PC-3 (cell line): ENCODE measurements around the gene PRMT9. TPM values are rescaled to one million over a fixed set of nuclear protein-coding genes. Genes with fewer than 3 reads are reported as not detected.
A peak's percentile ranks its signal among the peaks of the same experiment; 100 is the strongest.

ENCODE experiments used
- ATAC-seq: fragments of 200-7000 bp; cut with Tn5 transposase; 2 replicates; pipeline ENCODE4 v1.9.1; 2020; ENCODE audit warnings: mild to moderate bottlenecking, moderate library complexity
- BruUV-seq: library from RNA; stranded (reverse); fragments of 400-500 nt; replicated peaks from 2 replicates; lab custom pipeline; 2021; lab: Mats Ljungman, UMichigan
- CTCF ChIA-PET: fragments of 300-600 bp; sonication (Branson Sonifier 250); formaldehyde crosslinking; loops from one replicate; lab custom pipeline; 2022; ENCODE audit warnings: antibody characterized with exemption; lab: Charles Lee
- POLR2A ChIA-PET: fragments of 300-600 bp; sonication (Branson Sonifier 250); formaldehyde crosslinking; loops from one replicate; lab custom pipeline; 2022; ENCODE audit warnings: antibody characterized with exemption; ENCODE audit not compliant: unreplicated experiment; lab: Charles Lee
- DNase-seq: peaks from one replicate; pipeline ENCODE4 v3.0.0-alpha.2; 2015
- H2AFZ ChIP-seq: fragments of 300-600 bp; sonication (generic); 2 replicates; pipeline ENCODE4 v1.6.0; 2016; ENCODE audit warnings: antibody characterized with exemption, low read length
- H3F3A ChIP-seq: fragments of 300-600 bp; sonication (generic); one replicate; pipeline ENCODE4 v1.6.0; 2017; ENCODE audit warnings: antibody characterized with exemption, low read length, control low read depth, mild to moderate bottlenecking; ENCODE audit not compliant: unreplicated experiment
- H3K27ac ChIP-seq: fragments of 300-600 bp; sonication (generic); 2 replicates; pipeline ENCODE4 v1.5.1; 2016; ENCODE audit warnings: mild to moderate bottlenecking, low read length
- H3K27me3 ChIP-seq: fragments of 300-600 bp; sonication (generic); 2 replicates; pipeline ENCODE4 v1.6.1; 2016; ENCODE audit warnings: low read length, mixed read lengths
- H3K36me3 ChIP-seq: fragments of 300-600 bp; sonication (generic); 2 replicates; pipeline ENCODE4 v1.6.1; 2016; ENCODE audit warnings: low read depth, mixed run types, low read length, mixed read lengths
- H3K4me1 ChIP-seq: fragments of 300-600 bp; sonication (generic); 2 replicates; pipeline ENCODE4 v1.5.1; 2016; ENCODE audit warnings: low read length; ENCODE audit not compliant: insufficient read depth
- H3K4me2 ChIP-seq: fragments of 300-600 bp; sonication (generic); 2 replicates; pipeline ENCODE4 v1.6.0; 2016; ENCODE audit warnings: low read length
- H3K4me3 ChIP-seq: fragments of 300-600 bp; sonication (generic); 2 replicates; pipeline ENCODE4 v1.5.1; 2016; ENCODE audit warnings: mild to moderate bottlenecking, low read length, mixed read lengths
- H3K79me2 ChIP-seq: fragments of 300-600 bp; sonication (generic); 2 replicates; pipeline ENCODE4 v1.6.1; 2017; ENCODE audit warnings: low read length, mixed read lengths
- H3K9ac ChIP-seq: fragments of 300-600 bp; sonication (generic); 2 replicates; pipeline ENCODE4 v1.6.0; 2016; ENCODE audit warnings: mild to moderate bottlenecking, low read length
- H3K9me2 ChIP-seq: fragments of 300-600 bp; sonication (generic); replicated peaks from 2 replicates; pipeline ENCODE4 v1.6.1; 2016; ENCODE audit warnings: mixed run types, low read length, mixed read lengths
- H3K9me3 ChIP-seq: fragments of 300-600 bp; sonication (generic); 2 replicates; pipeline ENCODE4 v1.6.1; 2016; ENCODE audit warnings: low read length, mixed read lengths
- H4K20me1 ChIP-seq: fragments of 300-600 bp; sonication (generic); 2 replicates; pipeline ENCODE4 v1.6.1; 2016; ENCODE audit warnings: low read length, mixed read lengths
- CTCF ChIP-seq: fragments of 300-600 bp; sonication (generic); conservative IDR thresholded peaks from 2 replicates; pipeline ENCODE4 v1.5.1; 2017; ENCODE audit warnings: antibody characterized with exemption, low read depth, mild to moderate bottlenecking, low read length
- EZH2 ChIP-seq: fragments of 300-600 bp; sonication (generic); IDR thresholded peaks from one replicate; pipeline ENCODE4 v1.6.1; 2017; ENCODE audit warnings: antibody characterized with exemption, mild to moderate bottlenecking, low read length; ENCODE audit not compliant: unreplicated experiment
- EZH2phosphoT487 ChIP-seq: fragments of 300-600 bp; sonication (generic); IDR thresholded peaks from 2 replicates; pipeline ENCODE4 v1.6.1; 2018; ENCODE audit warnings: mild to moderate bottlenecking, antibody characterized with exemption, low read length, borderline replicate concordance
- intact Hi-C: fragments of 100-400 bp; cut with micrococcal nuclease; formaldehyde crosslinking; loops from 2 replicates; pipeline ENCODE4 v1.9.0; 2023
- total RNA-seq: library from RNA; depleted of rRNA; stranded (reverse); fragments of >200 nt; gene quantifications from 2 replicates; pipeline ENCODE4 v1.2.3, GENCODE V29; 2014

PRMT9 gene
- total RNA-seq, 1 experiment from 2014 or later, result 6.5 TPM

- ATAC-seq (no peak), DNase-seq (no peak)
- no peak overlapping the region for H3K27ac ChIP-seq
- no peaks in the 10 kb centered on the region for H3K9me3 ChIP-seq
- no peaks in the 10 kb centered on the region for H3K79me2 ChIP-seq
- no peak overlapping the region for H2AFZ ChIP-seq
- H3K4me1 ChIP-seq, result peaks cover 15% of the 10 kb centered on the region
- intact Hi-C loops, result loop anchor here (2.0 kb wide), 1 partner anchor 111 kb away; no protein-coding TSS in a partner anchor
- no peaks in the 10 kb centered on the region for H3F3A ChIP-seq
- no peaks in the 10 kb centered on the region for H3K9me2 ChIP-seq
- H3K4me2 ChIP-seq, result 0 out of 2 replicates have a peak overlapping the region, but pooled peaks have one; percentile 22
- H3K36me3 ChIP-seq, result no peaks in the 10 kb centered on the region
- H4K20me1 ChIP-seq, result no peaks in the 10 kb centered on the region
- TF ChIP-seq EZH2phosphoT487, result no peak
- no peak for TF ChIP-seq CTCF
- TF ChIP-seq EZH2, result no peak
- ChIA-PET POLR2A (interaction anchor here (0.6 to 1.0 kb wide), 5 partner anchors 8 to 298 kb away, joined by 3 to 12 read pairs (median 4); partner anchors contain the start of genes PRMT9 and TMEM184C), CTCF (interaction anchor here (2.2 kb wide), 1 partner anchor 269 kb away, joined by 9 read pairs; no protein-coding TSS in a partner anchor)
- no peaks in the 10 kb centered on the region for H3K27me3 ChIP-seq
- BruUV-seq, result no TSS peak
- no peak overlapping the region for H3K9ac ChIP-seq
- no peak overlapping the region for H3K4me3 ChIP-seq
Observed at GRCh38 chr4:147597561-147597960, 86.4 kb downstream of the PRMT9 start.

GRCh38 chr4:147596981-147597380 is 87.0 kb downstream of the PRMT9 start:
- Histone ChIP-seq H3K36me3 (no peaks in the 10 kb centered on the region), H3K27me3 (no peaks in the 10 kb centered on the region), H3F3A (no peaks in the 10 kb centered on the region), H3K79me2 (no peaks in the 10 kb centered on the region), H4K20me1 (no peaks in the 10 kb centered on the region), H3K4me2 (peak overlapping the region; percentile 22; the same call in 1 of the 2 replicates), H3K4me3 (no peak overlapping the region), H3K4me1 (peaks cover 15% of the 10 kb centered on the region), H3K9me3 (no peaks in the 10 kb centered on the region), H2AFZ (no peak overlapping the region), H3K9ac (no peak overlapping the region), H3K27ac (no peak overlapping the region), H3K9me2 (no peaks in the 10 kb centered on the region)
- ATAC-seq, result peak; percentile 88
- POLR2A ChIA-PET, result interaction anchor here (0.5 to 1.0 kb wide), 6 partner anchors 8 to 297 kb away, joined by 3 to 12 read pairs (median 4); partner anchors contain the start of genes PRMT9 and TMEM184C
- BruUV-seq, result no TSS peak
- peak; percentile 90 for DNase-seq
- intact Hi-C loops, result loop anchor here (1.0 to 2.0 kb wide), 2 partner anchors 112 to 269 kb away; no protein-coding TSS in a partner anchor
- CTCF ChIA-PET, result interaction anchor here (2.2 kb wide), 1 partner anchor 270 kb away, joined by 9 read pairs; no protein-coding TSS in a partner anchor
- TF ChIP-seq EZH2, result no peak

- H3K9ac ChIP-seq, result no peak overlapping the region
- peak; percentile 24 for DNase-seq
- no peak overlapping the region for H3K4me3 ChIP-seq
- peak overlapping the region; percentile 22; the same call in 1 of the 2 replicates for H3K4me2 ChIP-seq
- no peaks in the 10 kb centered on the region for H3K9me2 ChIP-seq
- H4K20me1 ChIP-seq, result no peaks in the 10 kb centered on the region
- no peaks in the 10 kb centered on the region for H3F3A ChIP-seq
- TF ChIP-seq EZH2phosphoT487 (no peak), CTCF (peak; percentile 42)
- no peaks in the 10 kb centered on the region for H3K79me2 ChIP-seq
- no peaks in the 10 kb centered on the region for H3K9me3 ChIP-seq
- POLR2A ChIA-PET, result no interaction called here
- H3K36me3 ChIP-seq, result no peaks in the 10 kb centered on the region
- H2AFZ ChIP-seq, result no peak overlapping the region
- no TSS peak for BruUV-seq
- no peaks in the 10 kb centered on the region for H3K27me3 ChIP-seq
- CTCF ChIA-PET, result interaction anchor here (2.2 kb wide), 1 partner anchor 271 kb away, joined by 9 read pairs; no protein-coding TSS in a partner anchor
- ATAC-seq, result peak; percentile 66
- no peak overlapping the region for H3K27ac ChIP-seq
- intact Hi-C loops, result loop anchor here (1.0 to 2.0 kb wide), 2 partner anchors 112 to 270 kb away; no protein-coding TSS in a partner anchor
- H3K4me1 ChIP-seq, result peaks cover 15% of the 10 kb centered on the region
Observed at GRCh38 chr4:147596377-147596776, 87.6 kb downstream of the PRMT9 start.
